ENCODE results near the gene COG7. TPM values are rescaled to one million over a fixed set of nuclear protein-coding genes. Genes with fewer than 3 reads are reported as not detected.
"Not testable (repeated sequence)": the region's sequence is repeated elsewhere in the genome, so short reads cannot be mapped to it uniquely, and the experiment has no call there.

The COG7 gene
- total and polyA plus RNA-seq, 2 donors (not counting 1 experiment from before 2014, with no cell fraction given), result 17.5 to 20.9 TPM

GRCh38 chr16:23401139-23401538 lies 51.9 kb downstream of the COG7 start:
- H2AFZ ChIP-seq (ENCODE audit: low read length), result no peak overlapping the region
- peaks cover 10% of the 10 kb centered on the region for H3K36me3 ChIP-seq (ENCODE audit: control insufficient read depth, insufficient read depth, low read length)
- H3K79me2 ChIP-seq (ENCODE audit: control insufficient read depth, insufficient read depth, low read length), result no peaks in the 10 kb centered on the region
- DNase-seq (ENCODE audit: low read depth in 2 of 2), result no peak
- H3K27ac ChIP-seq (ENCODE audit: insufficient read depth, low read length), result no peak overlapping the region
- H4K20me1 ChIP-seq (ENCODE audit: control insufficient read depth, extremely low read depth, insufficient read depth, low read length), result no peaks in the 10 kb centered on the region
- no peak overlapping the region for H3K4me2 ChIP-seq (ENCODE audit: extremely low read depth, insufficient read depth, low read length)
- no peak overlapping the region for H3K4me3 ChIP-seq (replicated peaks in 1 of 4; ENCODE audit: control extremely low read depth in 1 of 4, insufficient read depth in 1 of 4, low read depth in 3 of 4, low read length in 4 of 4)
- peaks cover 2% of the 10 kb centered on the region for H3K4me1 ChIP-seq (ENCODE audit: control insufficient read depth, extremely low read depth, insufficient read depth, low read length)
- TF ChIP-seq EZH2 (IDR thresholded peaks at IDR 0.05; ENCODE audit: low read length, missing control alignments), result no peak
- no peak for TF ChIP-seq CTCF (conservative IDR thresholded peaks at IDR 0.05 in 1 of 2, IDR thresholded peaks at IDR 0.05 in 1 of 2; ENCODE audit: low read depth in 1 of 2, low read length in 2 of 2)
- H3K9ac ChIP-seq (ENCODE audit: insufficient read depth, low read length), result no peak overlapping the region
- no peaks in the 10 kb centered on the region for H3K27me3 ChIP-seq (ENCODE audit: control insufficient read depth, insufficient read depth, low read length)
- no peaks in the 10 kb centered on the region for H3K9me3 ChIP-seq (ENCODE audit: control insufficient read depth, insufficient read depth, low read depth, low read length)

DNA sequence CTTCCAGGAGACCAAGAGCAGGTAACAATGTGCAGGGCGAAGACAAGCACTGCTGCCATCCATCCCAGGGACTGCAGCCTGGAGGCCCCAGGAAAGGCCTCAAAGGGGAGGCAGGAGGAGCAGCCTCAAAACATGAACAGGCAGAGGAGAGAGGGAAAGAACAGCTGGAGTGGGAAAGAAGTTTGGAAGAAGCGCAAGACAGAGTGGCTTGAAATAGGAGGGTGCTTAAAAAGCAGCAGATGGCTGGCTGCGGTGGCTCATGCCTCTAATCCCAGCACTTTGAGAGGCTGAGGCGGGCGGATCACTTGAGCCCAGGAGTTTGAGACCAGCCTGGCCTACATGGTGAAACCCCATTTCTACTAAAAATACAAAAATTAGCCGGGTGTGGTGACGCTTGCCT lies 52.5 kb downstream of the COG7 start:
- H3K27me3 ChIP-seq (ENCODE audit: control insufficient read depth, insufficient read depth, low read length); DNase-seq (ENCODE audit: low read depth in 2 of 2); H3K4me1 ChIP-seq (ENCODE audit: control insufficient read depth, extremely low read depth, insufficient read depth, low read length); H3K27ac ChIP-seq (ENCODE audit: insufficient read depth, low read length); H3K4me3 ChIP-seq (replicated peaks in 1 of 4; ENCODE audit: control extremely low read depth in 1 of 4, insufficient read depth in 1 of 4, low read depth in 3 of 4, low read length in 4 of 4); H3K9me3 ChIP-seq (ENCODE audit: control insufficient read depth, insufficient read depth, low read depth, low read length); H3K9ac ChIP-seq (ENCODE audit: insufficient read depth, low read length); H3K4me2 ChIP-seq (ENCODE audit: extremely low read depth, insufficient read depth, low read length); H2AFZ ChIP-seq (ENCODE audit: low read length); H4K20me1 ChIP-seq (ENCODE audit: control insufficient read depth, extremely low read depth, insufficient read depth, low read length); H3K79me2 ChIP-seq (ENCODE audit: control insufficient read depth, insufficient read depth, low read length): not testable (repeated sequence)
- H3K36me3 ChIP-seq (ENCODE audit: control insufficient read depth, insufficient read depth, low read length), result peaks cover 10% of the 10 kb centered on the region

DNA sequence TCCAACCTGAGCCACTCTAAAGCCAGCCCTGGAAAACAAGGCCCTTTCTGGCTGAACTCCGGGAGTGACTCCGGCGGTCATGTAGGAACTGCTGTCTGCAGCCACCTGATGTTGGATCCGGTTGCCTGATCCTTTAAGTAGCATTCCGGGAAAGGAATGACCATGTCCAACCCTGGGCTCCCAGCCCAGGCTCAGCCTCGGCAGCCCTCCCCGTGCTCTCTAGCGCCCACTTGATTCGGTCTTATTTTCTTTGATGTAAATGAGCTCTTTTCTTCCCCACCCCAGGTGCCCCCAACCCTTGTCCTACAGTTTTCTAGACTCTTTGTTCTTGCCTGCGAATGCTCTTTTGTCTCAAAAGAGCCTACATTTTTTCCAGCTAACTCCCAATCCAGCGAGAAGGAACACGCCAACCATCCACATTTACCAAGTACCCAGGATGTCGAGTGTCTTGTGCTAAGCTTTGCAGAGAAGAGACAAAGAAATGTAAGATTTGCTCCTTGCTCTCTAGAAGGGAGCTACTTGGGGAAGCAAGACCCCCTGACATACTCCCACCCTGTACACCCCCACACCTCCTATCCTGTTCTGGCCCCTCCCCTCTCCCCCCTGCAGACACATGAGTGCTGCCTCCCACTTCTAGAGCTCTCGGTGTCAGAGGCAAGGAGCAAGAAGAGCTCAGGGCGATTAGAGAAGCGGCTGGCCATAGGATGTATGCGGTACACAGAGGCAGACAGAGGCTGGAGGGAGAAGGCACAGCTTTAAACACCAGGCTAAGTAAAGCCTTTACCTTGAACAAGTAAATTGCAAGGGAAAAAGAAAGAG lies 53.8 kb downstream of the COG7 start:
- no peak overlapping the region for H3K4me2 ChIP-seq (ENCODE audit: extremely low read depth, insufficient read depth, low read length)
- no peaks in the 10 kb centered on the region for H3K4me1 ChIP-seq (ENCODE audit: control insufficient read depth, extremely low read depth, insufficient read depth, low read length)
- no peaks in the 10 kb centered on the region for H3K9me3 ChIP-seq (ENCODE audit: control insufficient read depth, insufficient read depth, low read depth, low read length)
- H3K27me3 ChIP-seq (ENCODE audit: control insufficient read depth, insufficient read depth, low read length), result no peaks in the 10 kb centered on the region
- peak in 1 of 2 donors; percentile 25 for DNase-seq (ENCODE audit: low read depth in 2 of 2)
- no peak overlapping the region for H3K9ac ChIP-seq (ENCODE audit: insufficient read depth, low read length)
- no peak overlapping the region for H3K4me3 ChIP-seq (replicated peaks in 1 of 4; ENCODE audit: control extremely low read depth in 1 of 4, insufficient read depth in 1 of 4, low read depth in 3 of 4, low read length in 4 of 4)
- no peaks in the 10 kb centered on the region for H4K20me1 ChIP-seq (ENCODE audit: control insufficient read depth, extremely low read depth, insufficient read depth, low read length)
- peaks cover 7% of the 10 kb centered on the region for H3K36me3 ChIP-seq (ENCODE audit: control insufficient read depth, insufficient read depth, low read length)
- no peak overlapping the region for H2AFZ ChIP-seq (ENCODE audit: low read length)
- H3K27ac ChIP-seq (ENCODE audit: insufficient read depth, low read length), result no peak overlapping the region
- TF ChIP-seq CTCF (conservative IDR thresholded peaks at IDR 0.05 in 1 of 2, IDR thresholded peaks at IDR 0.05 in 1 of 2; ENCODE audit: low read depth in 1 of 2, low read length in 2 of 2) (no peak), EZH2 (IDR thresholded peaks at IDR 0.05; ENCODE audit: low read length, missing control alignments) (no peak)
- no peaks in the 10 kb centered on the region for H3K79me2 ChIP-seq (ENCODE audit: control insufficient read depth, insufficient read depth, low read length)
